IMR-90 (cell line): ENCODE measurements around the gene BRSK1.

Source experiments
- CEBPB ChIP-seq: IDR thresholded peaks from 2 replicates; pipeline ENCODE4 v1.6.1; 2012; ENCODE audit warnings: low read depth, low read length, improper control_type of control experiment
- CTCF ChIP-seq: conservative IDR thresholded peaks from 2 replicates; pipeline ENCODE4 v1.5.1; 2012; ENCODE audit warnings: mild to moderate bottlenecking, low read depth, low read length, improper control_type of control experiment
- POLR2A ChIP-seq: IDR thresholded peaks from 2 replicates; pipeline ENCODE4 v1.6.1; 2012; ENCODE audit warnings: mild to moderate bottlenecking, low read depth, low read length

GRCh38 chr19:55348317-55349034 lies 64.7 kb downstream of the BRSK1 start:
- TF ChIP-seq CTCF (no peak), POLR2A (no peak), CEBPB (no peak)
